DMS53 treated with DMSO at 0.1 percent for 48 hours (cell line): ENCODE data around the gene CBX3.
"Not testable (repeated sequence)": the region's sequence is repeated elsewhere in the genome, so short reads cannot be mapped to it uniquely, and the experiment has no call there.

Source experiments
- DNase-seq: peaks from one replicate; lab custom pipeline; 2025; ENCODE audit not compliant: unreplicated experiment; lab: John Stamatoyannopoulos, UW

CBX3 gene

GRCh38 chr7:26187380-26188205 is 14.0 kb upstream of the CBX3 start:
- no peak for DNase-seq

- no peak for DNase-seq
These were observed 13.2 kb upstream of the CBX3 start for GRCh38 chr7:26188206-26188956.

GRCh38 chr7:26188957-26189541 is 12.5 kb upstream of the CBX3 start:
- DNase-seq: no peak

- DNase-seq: no peak
These were observed 11.8 kb upstream of the CBX3 start for GRCh38 chr7:26189697-26190096.

GRCh38 chr7:26190417-26190869 is 11.1 kb upstream of the CBX3 start:
- DNase-seq: no peak

- DNase-seq: no peak
These were observed 10.1 kb upstream of the CBX3 start for GRCh38 chr7:26191233-26191973.

- no peak for DNase-seq
These were observed 9.5 kb upstream of the CBX3 start for GRCh38 chr7:26191974-26192479.

- DNase-seq: no peak
These were observed 9.0 kb upstream of the CBX3 start for GRCh38 chr7:26192485-26193087.

GRCh38 chr7:26193432-26194207 is 7.9 kb upstream of the CBX3 start:
- DNase-seq: no peak

- not testable (repeated sequence) for DNase-seq
These were observed 6.8 kb upstream of the CBX3 start for GRCh38 chr7:26194764-26195163.

- no peak for DNase-seq
These were observed 6.4 kb upstream of the CBX3 start for GRCh38 chr7:26195182-26195581.

GRCh38 chr7:26195867-26196657 is 5.5 kb upstream of the CBX3 start:
- no peak for DNase-seq

GRCh38 chr7:26197153-26198115 is 4.1 kb upstream of the CBX3 start:
- DNase-seq: no peak

GRCh38 chr7:26198133-26198780 is 3.3 kb upstream of the CBX3 start:
- peak; percentile 28 for DNase-seq

GRCh38 chr7:26198781-26199169 is 2.8 kb upstream of the CBX3 start:
- no peak for DNase-seq

GRCh38 chr7:26199301-26200037 is 2.1 kb upstream of the CBX3 start:
- DNase-seq: no peak

- peak; percentile 75 for DNase-seq
These were observed 1.5 kb upstream of the CBX3 start for GRCh38 chr7:26200038-26200443.
